HCT116 (cell line): ENCODE data around the gene PYGB. TPM values are rescaled to one million over a fixed set of nuclear protein-coding genes. Genes with fewer than 3 reads are reported as not detected.

Source experiments
- ATAC-seq: fragments of 200-7000 bp; cut with Tn5 transposase; 2 replicates; pipeline ENCODE4 v1.9.1; 2020; ENCODE audit warnings: mild to moderate bottlenecking, moderate library complexity
- BruUV-seq: library from RNA; stranded (reverse); fragments of 400-500 nt; replicated peaks from 2 replicates; lab custom pipeline; 2021; lab: Mats Ljungman, UMichigan
- CTCF ChIA-PET: fragments of 300-600 bp; sonication (Branson Sonifier 250); formaldehyde crosslinking; loops from one replicate; lab custom pipeline; 2021; ENCODE audit warnings: antibody characterized with exemption; lab: Charles Lee
- POLR2A ChIA-PET: fragments of 300-600, 350-600 bp; sonication (Branson Sonifier 250); formaldehyde crosslinking; loops from one replicate; lab custom pipeline; 2021; ENCODE audit warnings: antibody characterized with exemption; lab: Charles Lee
- RAD21 ChIA-PET, 2 experiments: fragments of 300-600 bp; sonication (Branson Sonifier 250); formaldehyde crosslinking; loops; one replicate each; lab custom pipeline; 2023; ENCODE audit warnings: low total read pairs in 2 of 2; ENCODE audit not compliant: uncharacterized antibody in 2 of 2, unreplicated experiment in 2 of 2, low non-redundant PET in 1 of 2; lab: Charles Lee
- DNase-seq: peaks from one replicate; pipeline ENCODE4 v3.0.0-alpha.2; 2010; ENCODE audit warnings: low read depth, low spot score
- H2AFZ ChIP-seq: fragments of 200-600 bp; shearing (Covaris generic), sonication (generic); 2 replicates; pipeline ENCODE4 v1.6.1; 2017; ENCODE audit warnings: low read depth, mixed run types, mixed read lengths, antibody characterized with exemption, low read length; ENCODE audit not compliant: poor library complexity, severe bottlenecking
- H3K27ac ChIP-seq: 2 replicates; pipeline ENCODE4 v1.5.1; 2012; ENCODE audit warnings: low read depth, low read length
- H3K27me3 ChIP-seq: fragments of 200-600 bp; sonication (generic); 2 replicates; pipeline ENCODE4 v1.6.1; 2016; ENCODE audit warnings: mixed run types, low read length, mixed read lengths; ENCODE audit not compliant: insufficient read depth
- H3K36me3 ChIP-seq, 2 experiments: fragments of 200-500 bp in 1 of 2; fragments of 200-600 bp in 1 of 2; sonication (Bioruptor generic) in 1 of 2; sonication (generic) in 1 of 2; 2 replicates each; pipeline versions ENCODE4 v1.5.1 to v1.6.1; 2014 to 2016; ENCODE audit warnings: low read length in 2 of 2, inconsistent platforms in 1 of 2, mixed read lengths in 1 of 2, mixed run types in 1 of 2; ENCODE audit not compliant: insufficient read depth in 2 of 2, control insufficient read depth in 1 of 2
- H3K4me1 ChIP-seq, 2 experiments: fragments of 200-600 bp in 1 of 2; sonication (generic) in 1 of 2; 2 replicates each; pipeline versions ENCODE4 v1.5.1 to v1.6.1; 2012 to 2017; ENCODE audit warnings: low read length in 2 of 2, inconsistent platforms in 1 of 2, mild to moderate bottlenecking in 1 of 2, mixed read lengths in 1 of 2, mixed run types in 1 of 2, moderate library complexity in 1 of 2; ENCODE audit not compliant: insufficient read depth in 2 of 2, control insufficient read depth in 1 of 2
- H3K4me2 ChIP-seq: fragments of 200-600 bp; sonication (generic); 2 replicates; pipeline ENCODE4 v1.6.1; 2017; ENCODE audit warnings: mixed run types, low read length, mixed read lengths
- H3K4me3 ChIP-seq, 2 experiments: fragments of 200-600 bp in 1 of 2; sonication (generic) in 1 of 2; replicated peaks in 1 of 2; 2 replicates each; pipeline ENCODE4 v1.5.1; 2011 to 2016; ENCODE audit warnings: low read length in 2 of 2, control low read depth in 1 of 2, low read depth in 1 of 2, mild to moderate bottlenecking in 1 of 2, mixed read lengths in 1 of 2, mixed run types in 1 of 2
- H3K79me2 ChIP-seq: fragments of 200-600 bp; sonication (generic); 2 replicates; pipeline ENCODE4 v1.6.1; 2017; ENCODE audit warnings: mild to moderate bottlenecking, mixed run types, low read length, moderate library complexity, mixed read lengths; ENCODE audit not compliant: insufficient read depth
- H3K9ac ChIP-seq: fragments of 200-600 bp; sonication (generic); 2 replicates; pipeline ENCODE4 v1.6.1; 2016; ENCODE audit warnings: low read length, mixed read lengths
- H3K9me2 ChIP-seq: fragments of 200-600 bp; sonication (generic), shearing (Covaris generic); 2 replicates; pipeline ENCODE4 v1.6.1; 2017; ENCODE audit warnings: mixed run types, mild to moderate bottlenecking, moderate library complexity; ENCODE audit not compliant: insufficient read depth
- H3K9me3 ChIP-seq, 2 experiments: fragments of 200-500 bp in 1 of 2; fragments of 200-600 bp in 1 of 2; sonication (Bioruptor generic) in 1 of 2; sonication (generic) in 1 of 2; 2 replicates each; pipeline ENCODE4 v1.6.1; 2014 to 2017; ENCODE audit warnings: low read length in 2 of 2, mixed read lengths in 2 of 2, inconsistent platforms in 1 of 2, low read depth in 1 of 2, mild to moderate bottlenecking in 1 of 2, mixed run types in 1 of 2, moderate library complexity in 1 of 2; ENCODE audit not compliant: control insufficient read depth in 1 of 2, insufficient read depth in 1 of 2
- H4K20me1 ChIP-seq: fragments of 200-600 bp; sonication (generic), shearing (Covaris generic); 2 replicates; pipeline ENCODE4 v1.6.1; 2017; ENCODE audit warnings: mixed run types, mild to moderate bottlenecking, moderate library complexity; ENCODE audit not compliant: insufficient read depth
- ATF3 ChIP-seq: IDR thresholded peaks from 2 replicates; pipeline ENCODE4 v1.6.1; 2012
- CBX3 ChIP-seq: IDR thresholded peaks from 2 replicates; pipeline ENCODE4 v1.6.1; 2012; ENCODE audit warnings: low read depth
- CEBPB ChIP-seq: IDR thresholded peaks from 2 replicates; pipeline ENCODE4 v1.6.1; 2012; ENCODE audit warnings: low read depth
- CTCF ChIP-seq, 3 experiments: fragments of 200-600 bp in 1 of 3; sonication (generic) in 1 of 3; IDR thresholded peaks in 2 of 3; conservative IDR thresholded peaks in 1 of 3; 2 replicates each; pipeline ENCODE4 v1.5.1; 2012 to 2017; ENCODE audit warnings: low read depth in 2 of 3, low read length in 2 of 3, antibody characterized with exemption in 1 of 3, borderline replicate concordance in 1 of 3, control low read depth in 1 of 3, mild to moderate bottlenecking in 1 of 3, mixed read lengths in 1 of 3, mixed run types in 1 of 3, moderate library complexity in 1 of 3; ENCODE audit not compliant: insufficient read depth in 1 of 3
- EZH2phosphoT487 ChIP-seq: fragments of 200-600 bp; IDR thresholded peaks from 2 replicates; pipeline ENCODE4 v1.6.1; 2018; ENCODE audit warnings: antibody characterized with exemption, borderline replicate concordance
- FOSL1 ChIP-seq: IDR thresholded peaks from 2 replicates; pipeline ENCODE4 v1.6.1; 2012; ENCODE audit warnings: low read depth
- MAX ChIP-seq: IDR thresholded peaks from 2 replicates; pipeline ENCODE4 v1.6.1; 2012
- POLR2AphosphoS5 ChIP-seq: IDR thresholded peaks from 2 replicates; pipeline ENCODE4 v1.6.1; 2011; ENCODE audit warnings: mild to moderate bottlenecking, low read depth, low read length, moderate library complexity
- RAD21 ChIP-seq: IDR thresholded peaks from 2 replicates; pipeline ENCODE4 v1.6.1; 2012; ENCODE audit warnings: low read depth, mild to moderate bottlenecking
- SRF ChIP-seq: IDR thresholded peaks from 2 replicates; pipeline ENCODE4 v1.6.1; 2012; ENCODE audit warnings: low read depth
- ZFX ChIP-seq: fragments of 450-650 bp; IDR thresholded peaks from 2 replicates; pipeline ENCODE4 v1.6.1; 2017
- intact Hi-C: fragments of 100-400 bp; cut with micrococcal nuclease; formaldehyde crosslinking; loops from 2 replicates; pipeline ENCODE4 v1.10.0; 2022
- total RNA-seq: library from RNA; stranded (reverse); gene quantifications from one replicate; pipeline ENCODE4 v1.2.1, GENCODE V29; 2021; ENCODE audit not compliant: unreplicated experiment

PYGB gene
- total RNA-seq, 1 experiment from 2014 or later: 87.8 TPM

GRCh38 chr20:25277051-25277801 is 29.3 kb downstream of the PYGB start:
- Histone ChIP-seq H3K9ac (no peak overlapping the region), H3K9me2 (no peaks in the 10 kb centered on the region), H3K27me3 (no peaks in the 10 kb centered on the region), H3K79me2 (no peaks in the 10 kb centered on the region), H3K4me2 (no peak overlapping the region), H3K27ac (no peak overlapping the region), H4K20me1 (no peaks in the 10 kb centered on the region), H2AFZ (no peak overlapping the region), H3K36me3 (peaks cover 0 to 2% of the 10 kb centered on the region in 2 experiments; a peak in 2 of 4 replicates), H3K9me3 (no peaks in the 10 kb centered on the region), H3K4me1 (no peaks in the 10 kb centered on the region), H3K4me3 (no peak overlapping the region)
- ATAC-seq (no peak), DNase-seq (no peak)
- POLR2A ChIA-PET: no interaction called here
- BruUV-seq: no TSS peak
- intact Hi-C loops: no loop called here
- CTCF ChIA-PET: no interaction called here
- TF ChIP-seq POLR2AphosphoS5 (no peak), EZH2phosphoT487 (no peak)
- RAD21 ChIA-PET: no interaction called here

DNA sequence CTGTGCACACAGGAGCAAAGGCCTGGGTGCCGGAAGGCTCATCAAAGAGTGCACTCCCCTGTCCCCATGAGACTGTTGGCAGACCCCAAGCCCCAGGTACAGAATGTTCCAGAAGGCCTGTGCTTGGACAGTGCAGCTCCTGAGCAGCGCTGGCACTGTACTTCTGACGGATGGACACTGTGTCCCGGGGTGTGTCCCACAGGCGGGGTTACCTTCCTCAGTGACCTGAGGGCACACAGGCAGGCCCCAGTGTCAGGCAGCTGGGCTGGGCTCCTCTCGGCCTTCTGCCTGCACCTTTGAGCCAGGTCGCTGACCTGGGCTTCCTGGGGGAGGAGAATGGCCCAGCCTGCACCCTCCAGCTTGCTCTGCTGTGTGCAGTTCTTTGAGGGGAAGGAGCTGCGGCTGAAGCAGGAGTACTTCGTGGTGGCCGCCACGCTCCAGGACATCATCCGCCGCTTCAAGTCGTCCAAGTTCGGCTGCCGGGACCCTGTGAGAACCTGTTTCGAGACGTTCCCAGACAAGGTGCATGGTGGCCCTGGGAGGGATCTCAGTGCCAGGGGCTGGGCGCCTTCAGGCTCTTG is 30.1 kb downstream of the PYGB start:
- Histone ChIP-seq H3K4me2 (no peak overlapping the region), H3K27me3 (no peaks in the 10 kb centered on the region), H3K9me3 (no peaks in the 10 kb centered on the region), H3K4me3 (no peak overlapping the region)
- no peak for DNase-seq
- TF ChIP-seq CTCF (IDR thresholded peaks at IDR 0.05 in 2 of 3, conservative IDR thresholded peaks at IDR 0.05 in 1 of 3; ENCODE audit: borderline replicate concordance in 1 of 3, insufficient read depth in 1 of 3, low read depth in 2 of 3, low read length in 2 of 3): no peak
- no peak for TF ChIP-seq ATF3
- TF ChIP-seq ZFX: no peak
- no peak for TF ChIP-seq FOSL1
- TF ChIP-seq RAD21: no peak
- TF ChIP-seq MAX: no peak
- no peak for TF ChIP-seq CEBPB
- TF ChIP-seq SRF: no peak
- TF ChIP-seq CBX3: no peak
- TF ChIP-seq, all 23 proteins: peak for 0
- ATAC-seq: no peak
- no TSS peak for BruUV-seq
- H3K9me2 ChIP-seq: no peaks in the 10 kb centered on the region
- intact Hi-C loops: no loop called here
- no peaks in the 10 kb centered on the region for H4K20me1 ChIP-seq
- ChIA-PET POLR2A (no interaction called here), RAD21 (no interaction called here), CTCF (no interaction called here)
- H3K27ac ChIP-seq: no peak overlapping the region
- H2AFZ ChIP-seq: no peak overlapping the region
- H3K4me1 ChIP-seq: no peaks in the 10 kb centered on the region
- no peak overlapping the region for H3K9ac ChIP-seq
- H3K79me2 ChIP-seq: no peaks in the 10 kb centered on the region
- H3K36me3 ChIP-seq: peaks cover 0 to 6% of the 10 kb centered on the region in 2 experiments; a peak in 2 of 4 replicates
